Measurements from ENCODE around the gene NT5C1B.

Gene NT5C1B

GRCh38 chr2:18514526-18515461 lies 74.6 kb downstream of the NT5C1B start:
- DNase-seq (ENCODE audit: low read depth in 3 of 3) = no peak
